ENCODE measurements around the gene DUOXA2. TPM values are rescaled to one million over a fixed set of nuclear protein-coding genes. Genes with fewer than 3 reads are reported as not detected.
"Not testable (repeated sequence)": the region's sequence is repeated elsewhere in the genome, so short reads cannot be mapped to it uniquely, and the experiment has no call there.

DUOXA2 gene
- total and polyA plus RNA-seq, 2 experiments from 2014 or later: not detected

DNA sequence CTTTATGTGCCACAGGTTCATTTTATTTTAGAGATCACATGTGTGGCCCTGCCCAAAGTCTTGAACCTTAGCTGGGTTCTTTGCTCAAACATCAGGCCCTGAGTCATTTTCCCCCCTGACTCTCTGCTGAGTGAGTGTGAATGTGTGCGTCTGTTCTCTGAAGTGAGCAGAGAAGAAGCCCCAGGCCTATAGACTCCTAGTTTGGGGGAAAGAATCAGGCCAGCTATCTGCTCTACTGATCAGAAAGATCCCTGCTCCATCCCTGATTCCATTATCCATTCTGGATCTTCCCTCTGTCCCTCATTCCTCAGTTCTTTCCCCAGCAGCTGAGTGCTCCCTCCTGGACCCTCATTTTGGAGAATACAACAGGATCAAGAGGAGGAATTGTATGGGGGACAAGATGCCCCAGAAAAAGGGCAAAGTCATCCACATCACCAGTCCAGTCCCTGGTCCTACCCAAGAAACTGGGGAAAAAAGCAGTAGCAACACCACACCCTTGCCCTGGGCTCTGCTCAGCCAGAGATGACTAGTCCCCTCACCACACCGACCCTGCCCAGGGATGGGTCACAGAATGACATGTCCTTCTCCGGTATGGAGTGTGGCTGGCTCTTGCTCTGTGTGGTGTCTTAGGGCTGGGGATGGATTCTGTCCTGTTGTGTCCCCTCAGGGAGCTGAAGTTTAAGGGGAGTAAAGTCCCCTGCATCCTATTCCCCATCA lies 18.9 kb downstream of the DUOXA2 start:
- Histone ChIP-seq H2AFZ (no peak overlapping the region), H3K4me1 (ENCODE audit: insufficient read depth) (no peaks in the 10 kb centered on the region), H3K9me3 (ENCODE audit: low read depth) (no peaks in the 10 kb centered on the region), H3K36me3 (ENCODE audit: low read depth) (no peaks in the 10 kb centered on the region), H3K27ac (no peak overlapping the region), H3K4me2 (ENCODE audit: unreplicated experiment) (no peak overlapping the region), H4K20me1 (ENCODE audit: insufficient read depth) (no peaks in the 10 kb centered on the region), H3K79me2 (ENCODE audit: insufficient read depth) (no peaks in the 10 kb centered on the region), H3F3A (ENCODE audit: insufficient read depth) (no peaks in the 10 kb centered on the region), H3K27me3 (replicated peaks; ENCODE audit: insufficient read depth) (peaks cover 15% of the 10 kb centered on the region), H3K9me2 (ENCODE audit: insufficient read depth) (no peaks in the 10 kb centered on the region), H3K4me3 (no peak overlapping the region), H3K9ac (no peak overlapping the region)
- in situ Hi-C loops (cut with MboI): no loop called here
- DNase-seq: peak; percentile 24
- WGBS, 2 experiments (ENCODE audit: low coverage in 1 of 2, low lambda C conversion rate in 2 of 2, missing lambda C conversion rate in 2 of 2): 60 to 61% methylated on average over 3 of the region's 3 CpGs
- no peak for TF ChIP-seq EZH2 (IDR thresholded peaks at IDR 0.05; ENCODE audit: insufficient read depth, poor library complexity, severe bottlenecking)
- TF ChIP-seq EZH2phosphoT487 (IDR thresholded peaks at IDR 0.05; ENCODE audit: insufficient read depth, low read depth): no peak

GRCh38 chr15:45133561-45133920 lies 19.4 kb downstream of the DUOXA2 start:
- Histone ChIP-seq H2AFZ (no peak overlapping the region), H3K4me2 (ENCODE audit: unreplicated experiment) (no peak overlapping the region), H3K36me3 (ENCODE audit: low read depth) (no peaks in the 10 kb centered on the region), H3K27ac (no peak overlapping the region), H4K20me1 (ENCODE audit: insufficient read depth) (no peaks in the 10 kb centered on the region), H3K9me2 (ENCODE audit: insufficient read depth) (no peaks in the 10 kb centered on the region), H3F3A (ENCODE audit: insufficient read depth) (no peaks in the 10 kb centered on the region), H3K27me3 (replicated peaks; ENCODE audit: insufficient read depth) (peaks cover 11% of the 10 kb centered on the region), H3K79me2 (ENCODE audit: insufficient read depth) (no peaks in the 10 kb centered on the region), H3K4me3 (no peak overlapping the region), H3K9me3 (ENCODE audit: low read depth) (no peaks in the 10 kb centered on the region), H3K9ac (no peak overlapping the region), H3K4me1 (ENCODE audit: insufficient read depth) (no peaks in the 10 kb centered on the region)
- WGBS, 2 experiments (ENCODE audit: low coverage in 1 of 2, low lambda C conversion rate in 2 of 2, missing lambda C conversion rate in 2 of 2): 72 to 82% methylated on average over 5 of the region's 5 CpGs
- in situ Hi-C loops (cut with MboI): no loop called here
- TF ChIP-seq EZH2phosphoT487 (IDR thresholded peaks at IDR 0.05; ENCODE audit: insufficient read depth, low read depth): no peak
- no peak for TF ChIP-seq EZH2 (IDR thresholded peaks at IDR 0.05; ENCODE audit: insufficient read depth, poor library complexity, severe bottlenecking)
- DNase-seq: no peak

DNA sequence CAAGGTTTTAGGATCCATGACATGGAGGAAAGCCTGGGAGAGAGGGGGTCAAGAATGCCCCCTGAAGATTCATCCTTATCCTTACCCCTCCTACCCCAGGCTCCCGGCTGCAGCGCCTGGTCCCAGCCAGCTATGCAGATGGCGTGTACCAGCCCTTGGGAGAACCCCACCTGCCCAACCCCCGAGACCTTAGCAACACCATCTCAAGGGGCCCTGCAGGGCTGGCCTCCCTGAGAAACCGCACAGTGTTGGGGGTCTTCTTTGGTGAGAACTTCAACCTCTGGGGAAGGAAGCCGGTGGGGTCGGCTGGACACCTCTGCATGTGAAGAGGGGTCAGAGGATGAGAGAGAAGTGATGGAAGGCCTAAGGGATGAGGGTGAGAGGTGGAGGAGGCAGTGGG lies 19.9 kb downstream of the DUOXA2 start:
- Histone ChIP-seq H3K9me2 (ENCODE audit: insufficient read depth) (no peaks in the 10 kb centered on the region), H2AFZ (no peak overlapping the region), H4K20me1 (ENCODE audit: insufficient read depth) (no peaks in the 10 kb centered on the region), H3K79me2 (ENCODE audit: insufficient read depth) (no peaks in the 10 kb centered on the region), H3K27me3 (replicated peaks; ENCODE audit: insufficient read depth) (peaks cover 6% of the 10 kb centered on the region), H3K36me3 (ENCODE audit: low read depth) (no peaks in the 10 kb centered on the region), H3F3A (ENCODE audit: insufficient read depth) (no peaks in the 10 kb centered on the region), H3K9me3 (ENCODE audit: low read depth) (no peaks in the 10 kb centered on the region), H3K4me1 (ENCODE audit: insufficient read depth) (no peaks in the 10 kb centered on the region), H3K27ac (no peak overlapping the region), H3K9ac (no peak overlapping the region), H3K4me2 (ENCODE audit: unreplicated experiment) (no peak overlapping the region), H3K4me3 (no peak overlapping the region)
- in situ Hi-C loops (cut with MboI): no loop called here
- DNase-seq: no peak
- no peak for TF ChIP-seq EZH2phosphoT487 (IDR thresholded peaks at IDR 0.05; ENCODE audit: insufficient read depth, low read depth)
- TF ChIP-seq EZH2 (IDR thresholded peaks at IDR 0.05; ENCODE audit: insufficient read depth, poor library complexity, severe bottlenecking): no peak
- WGBS, 2 experiments (ENCODE audit: low coverage in 1 of 2, low lambda C conversion rate in 2 of 2, missing lambda C conversion rate in 2 of 2): 83 to 84% methylated on average over 7 of the region's 7 CpGs

DNA sequence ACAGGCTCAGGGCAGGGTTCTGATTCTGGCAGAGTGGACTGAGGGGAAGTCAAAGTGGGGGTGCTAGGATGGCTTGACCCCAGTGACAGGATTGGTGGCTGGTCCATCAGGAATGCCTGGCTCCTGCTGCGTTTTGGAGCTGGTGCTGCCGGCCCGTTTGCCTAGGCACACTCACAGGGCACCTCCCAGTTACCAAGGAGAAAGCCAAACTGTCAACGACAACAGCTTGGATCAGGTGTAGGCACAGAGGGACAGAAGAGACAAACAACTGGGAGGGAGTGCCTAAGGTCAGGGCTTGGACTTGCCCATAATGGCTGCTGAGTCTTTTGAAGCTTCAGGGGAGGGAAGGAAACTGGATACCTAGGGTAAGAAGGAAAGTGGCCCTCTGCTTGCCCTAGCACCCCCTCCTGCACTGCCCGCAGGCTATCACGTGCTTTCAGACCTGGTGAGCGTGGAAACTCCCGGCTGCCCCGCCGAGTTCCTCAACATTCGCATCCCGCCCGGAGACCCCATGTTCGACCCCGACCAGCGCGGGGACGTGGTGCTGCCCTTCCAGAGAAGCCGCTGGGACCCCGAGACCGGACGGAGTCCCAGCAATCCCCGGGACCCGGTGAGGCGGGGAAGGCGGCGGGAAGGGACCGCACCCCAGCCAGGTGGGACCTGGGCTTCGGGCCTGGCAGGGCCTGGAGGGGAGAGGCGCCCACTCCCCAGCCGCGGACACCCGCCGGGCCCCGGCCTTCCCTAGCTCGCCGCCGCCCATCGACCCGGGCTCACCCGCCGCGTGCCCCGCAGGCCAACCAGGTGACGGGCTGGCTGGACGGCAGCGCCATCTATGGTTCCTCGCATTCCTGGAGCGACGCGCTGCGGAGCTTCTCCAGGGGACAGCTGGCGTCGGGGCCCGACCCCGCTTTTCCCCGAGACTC lies 20.8 kb downstream of the DUOXA2 start:
- no peak overlapping the region for H3K27ac ChIP-seq
- no peaks in the 10 kb centered on the region for H3K27me3 ChIP-seq (replicated peaks; ENCODE audit: insufficient read depth)
- H3K9me3 ChIP-seq (ENCODE audit: low read depth): no peaks in the 10 kb centered on the region
- no peak overlapping the region for H2AFZ ChIP-seq
- in situ Hi-C loops (cut with MboI): no loop called here
- no peaks in the 10 kb centered on the region for H3K79me2 ChIP-seq (ENCODE audit: insufficient read depth)
- H3K9ac ChIP-seq: no peak overlapping the region
- 65% methylated on average over 24 to 47 of the region's 57 CpGs for WGBS, 2 experiments (ENCODE audit: low coverage in 1 of 2, low lambda C conversion rate in 2 of 2, missing lambda C conversion rate in 2 of 2)
- no peak overlapping the region for H3K4me2 ChIP-seq (ENCODE audit: unreplicated experiment)
- no peaks in the 10 kb centered on the region for H4K20me1 ChIP-seq (ENCODE audit: insufficient read depth)
- no peaks in the 10 kb centered on the region for H3K4me1 ChIP-seq (ENCODE audit: insufficient read depth)
- no peaks in the 10 kb centered on the region for H3K36me3 ChIP-seq (ENCODE audit: low read depth)
- no peak overlapping the region for H3K4me3 ChIP-seq
- no peak for DNase-seq
- no peaks in the 10 kb centered on the region for H3K9me2 ChIP-seq (ENCODE audit: insufficient read depth)
- no peaks in the 10 kb centered on the region for H3F3A ChIP-seq (ENCODE audit: insufficient read depth)
- TF ChIP-seq EZH2phosphoT487 (IDR thresholded peaks at IDR 0.05; ENCODE audit: insufficient read depth, low read depth) (no peak), EZH2 (IDR thresholded peaks at IDR 0.05; ENCODE audit: insufficient read depth, poor library complexity, severe bottlenecking) (no peak)

- H3K36me3 ChIP-seq (ENCODE audit: low read depth); H4K20me1 ChIP-seq (ENCODE audit: insufficient read depth); H3K27me3 ChIP-seq (replicated peaks; ENCODE audit: insufficient read depth); H2AFZ ChIP-seq; H3K27ac ChIP-seq; H3K4me1 ChIP-seq (ENCODE audit: insufficient read depth); H3K79me2 ChIP-seq (ENCODE audit: insufficient read depth); H3K9me3 ChIP-seq (ENCODE audit: low read depth); H3F3A ChIP-seq (ENCODE audit: insufficient read depth); DNase-seq; H3K4me2 ChIP-seq (ENCODE audit: unreplicated experiment); H3K4me3 ChIP-seq; H3K9ac ChIP-seq; H3K9me2 ChIP-seq (ENCODE audit: insufficient read depth); in situ Hi-C loops (cut with MboI): not testable (repeated sequence)
- WGBS, 2 experiments (ENCODE audit: low coverage in 1 of 2, low lambda C conversion rate in 2 of 2, missing lambda C conversion rate in 2 of 2): 57 to 64% methylated on average over 7 to 12 of the region's 37 CpGs
These were observed 21.7 kb downstream of the DUOXA2 start for GRCh38 chr15:45135705-45136377.

All from GM23248 (cell line).